Left renal pelvis (tissue), 4 donors: ENCODE measurements around the gene ASS1. TPM values are rescaled to one million over a fixed set of nuclear protein-coding genes. Genes with fewer than 3 reads are reported as not detected.

ENCODE experiments used
- DNase-seq, 4 donors: peaks; one replicate each; pipeline ENCODE4 v3.0.0-alpha.2; 2013; ENCODE audit warnings: low read depth in 4 of 4, low spot score in 3 of 4
- polyA plus RNA-seq, 4 donors: library from polyadenylated mRNA; unstranded; fragments of 120-200 nt; gene quantifications; one replicate each; pipeline ENCODE4 v1.2.1, GENCODE V29; 2013; ENCODE audit not compliant: insufficient read length in 4 of 4

The ASS1 gene
- polyA plus RNA-seq, 4 donors: 115 to 322 (median 251) TPM

DNA sequence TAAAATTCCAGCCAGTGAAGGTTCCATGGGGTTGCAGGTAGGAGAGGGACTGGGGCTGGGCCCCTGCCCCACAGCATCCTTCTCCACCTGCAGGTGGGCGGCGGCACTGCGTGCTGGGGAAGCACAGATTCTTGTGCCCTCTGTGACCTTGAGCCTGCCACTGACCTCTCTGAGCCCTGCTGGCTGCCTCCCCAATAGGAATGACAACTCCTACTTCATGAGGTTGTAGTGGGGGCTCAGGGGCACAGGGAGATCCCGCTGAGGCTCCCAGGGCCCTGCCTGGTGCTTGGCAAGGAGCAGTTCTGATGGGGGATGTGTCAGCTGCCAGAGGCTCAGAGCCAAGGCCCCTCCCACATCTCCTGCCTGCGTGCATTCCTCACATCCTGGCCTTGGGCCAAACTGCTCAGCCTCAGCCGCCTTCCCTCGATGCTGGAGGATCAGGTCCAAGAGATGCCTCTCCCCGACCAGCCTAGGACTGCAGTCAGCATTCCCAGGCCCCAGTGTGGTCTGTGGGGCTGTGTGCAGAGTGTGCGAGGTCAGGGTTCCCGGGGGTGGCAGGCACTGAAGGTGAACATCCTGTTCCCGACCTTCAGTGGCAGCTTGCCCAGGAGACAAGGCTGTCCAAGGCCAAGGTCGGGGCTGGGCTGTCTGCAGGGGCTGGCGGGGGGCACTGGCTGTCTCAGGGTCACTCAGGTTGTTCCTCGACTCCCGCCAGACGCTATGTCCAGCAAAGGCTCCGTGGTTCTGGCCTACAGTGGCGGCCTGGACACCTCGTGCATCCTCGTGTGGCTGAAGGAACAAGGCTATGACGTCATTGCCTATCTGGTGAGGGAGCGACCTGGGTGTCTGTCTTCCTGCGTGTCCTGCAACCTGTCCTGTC is 7.0 kb downstream of the ASS1 start:
- DNase-seq: peak; percentile 81 to 89 (median 86)

- no peak for DNase-seq
Measured at GRCh38 chr9:130452835-130453234, 8.1 kb downstream of the ASS1 start.

- DNase-seq: no peak
Measured at GRCh38 chr9:130453487-130453886, 8.7 kb downstream of the ASS1 start.

DNA sequence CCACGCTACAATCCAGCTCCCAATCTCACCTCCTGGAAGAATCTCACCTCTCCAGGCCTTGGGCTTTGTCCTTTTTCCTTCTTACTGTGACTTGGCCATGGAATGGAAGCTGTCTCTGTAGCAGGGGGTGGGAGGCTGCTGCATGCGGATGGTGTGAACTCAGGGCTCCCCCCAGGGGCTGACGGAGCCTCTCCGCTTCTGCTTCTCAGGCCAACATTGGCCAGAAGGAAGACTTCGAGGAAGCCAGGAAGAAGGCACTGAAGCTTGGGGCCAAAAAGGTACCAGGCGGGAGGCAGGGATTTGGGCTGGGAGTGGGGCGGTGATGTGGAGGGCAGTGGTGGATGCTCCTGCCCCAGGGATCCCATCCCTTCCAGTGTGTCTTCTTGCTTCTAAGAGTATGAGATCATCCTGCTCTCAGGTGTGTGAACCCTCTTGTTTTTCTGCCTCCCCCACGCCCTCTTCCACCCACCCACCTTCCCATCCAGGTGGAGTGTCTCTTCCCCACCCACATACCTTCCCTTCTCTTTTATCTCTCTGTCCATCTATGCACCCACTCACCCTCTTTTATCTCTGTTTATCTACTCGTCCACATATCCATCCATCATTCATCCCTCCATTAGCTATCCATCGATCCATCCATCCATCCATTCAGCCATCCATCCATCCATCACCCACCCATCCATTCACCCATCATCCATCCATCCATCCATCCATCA is 9.5 kb downstream of the ASS1 start:
- DNase-seq: no peak

GRCh38 chr9:130454812-130455325 is 10.1 kb downstream of the ASS1 start:
- DNase-seq: no peak

- DNase-seq: no peak
Measured at GRCh38 chr9:130458027-130458803, 13.5 kb downstream of the ASS1 start.

- DNase-seq: no peak
Measured at GRCh38 chr9:130458804-130459067, 14.0 kb downstream of the ASS1 start.

DNA sequence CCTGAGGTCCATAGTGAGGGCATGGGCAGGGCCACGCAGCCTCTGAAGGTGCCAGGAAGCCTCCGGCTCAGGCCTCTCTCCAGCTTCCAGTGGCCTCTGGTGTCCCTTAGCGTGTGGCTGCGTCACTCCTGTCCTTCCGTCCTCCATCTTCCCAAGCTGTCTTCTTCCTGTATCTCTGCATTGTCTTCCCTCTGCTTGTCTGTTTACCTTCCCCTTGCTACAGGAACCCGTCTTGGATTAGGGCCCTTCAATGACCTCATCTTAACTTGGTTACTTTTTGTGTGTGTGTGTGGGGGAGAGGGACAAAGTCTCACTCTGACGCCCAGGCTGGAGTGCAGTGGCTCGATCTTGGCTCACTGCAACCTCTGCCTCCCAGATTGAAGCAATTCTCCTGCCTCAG is 14.4 kb downstream of the ASS1 start:
- DNase-seq: no peak

DNA sequence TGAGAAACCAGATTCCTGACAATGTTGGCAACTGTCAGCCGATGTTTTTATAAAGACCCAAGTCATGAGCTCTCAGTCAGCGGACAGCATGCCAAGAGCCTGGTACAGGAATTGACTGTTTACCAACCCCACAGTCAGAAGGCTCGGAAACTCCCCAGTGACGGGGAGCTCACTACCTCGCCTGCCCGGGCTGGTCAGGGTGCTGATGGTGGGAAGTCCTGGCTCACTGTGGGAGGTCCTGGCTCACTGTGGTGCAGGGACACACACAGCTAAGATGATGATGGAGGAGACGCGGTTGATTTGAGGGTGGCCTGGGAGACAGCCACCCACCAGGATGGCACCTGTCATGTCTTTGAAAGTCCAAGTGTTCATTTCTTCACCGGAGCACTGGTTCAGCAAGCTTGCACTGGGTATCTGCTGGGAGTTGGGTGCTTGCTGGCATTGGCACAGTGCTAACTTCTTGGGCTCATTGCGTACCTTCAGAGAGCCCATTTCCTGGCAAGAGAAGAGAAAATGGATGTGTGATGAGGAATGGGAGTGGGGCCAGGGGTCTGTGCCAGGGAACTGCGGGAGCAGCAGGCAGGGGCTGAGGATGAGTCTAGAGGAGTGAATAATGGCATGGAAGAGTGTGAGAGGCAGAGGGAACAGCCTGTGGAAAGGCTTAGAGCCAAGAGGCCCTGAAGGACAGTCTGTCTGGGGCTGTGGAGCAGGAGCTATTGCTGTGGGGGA is 15.3 kb downstream of the ASS1 start:
- no peak for DNase-seq

DNA sequence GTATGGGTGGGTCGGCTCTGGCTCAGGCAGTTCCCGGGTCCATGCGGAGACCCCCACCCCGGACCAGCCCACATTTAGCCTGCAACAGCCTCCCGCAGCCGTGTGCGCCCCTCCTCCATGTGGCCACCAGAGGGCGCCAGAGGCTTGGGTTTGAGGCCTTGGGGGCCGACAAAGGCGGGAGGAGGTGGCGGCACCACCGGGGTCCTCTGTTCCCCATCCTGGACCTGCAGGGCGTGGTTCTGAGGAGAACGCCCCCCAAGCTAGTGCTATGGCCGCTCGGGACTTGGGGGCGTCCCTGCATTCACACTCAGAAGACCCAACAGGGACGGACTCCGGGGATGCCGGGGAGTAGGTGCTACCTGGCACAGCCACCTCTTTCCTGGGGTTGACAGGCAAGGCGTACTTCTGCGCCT is 16.5 kb downstream of the ASS1 start:
- DNase-seq: no peak

DNA sequence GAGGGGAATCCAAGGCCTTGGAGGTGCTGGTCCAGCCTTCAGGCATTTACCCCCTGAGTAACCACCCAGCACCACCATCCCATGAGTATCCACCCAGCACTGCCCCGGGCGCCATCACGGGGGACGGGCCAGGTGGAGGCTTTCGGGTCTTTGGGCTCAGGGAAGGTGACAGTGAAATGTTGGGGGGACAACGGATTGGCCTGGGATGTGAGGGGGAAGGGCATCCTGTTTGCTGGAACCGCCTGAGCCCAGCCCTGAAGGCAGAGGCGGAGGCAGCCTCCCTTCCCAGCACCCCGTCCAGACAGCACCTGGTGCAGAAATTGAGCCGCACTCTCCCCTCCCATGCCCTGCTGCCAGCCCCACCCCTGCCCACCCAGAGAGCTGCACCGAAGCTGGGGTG is 17.0 kb downstream of the ASS1 start:
- DNase-seq: no peak

DNA sequence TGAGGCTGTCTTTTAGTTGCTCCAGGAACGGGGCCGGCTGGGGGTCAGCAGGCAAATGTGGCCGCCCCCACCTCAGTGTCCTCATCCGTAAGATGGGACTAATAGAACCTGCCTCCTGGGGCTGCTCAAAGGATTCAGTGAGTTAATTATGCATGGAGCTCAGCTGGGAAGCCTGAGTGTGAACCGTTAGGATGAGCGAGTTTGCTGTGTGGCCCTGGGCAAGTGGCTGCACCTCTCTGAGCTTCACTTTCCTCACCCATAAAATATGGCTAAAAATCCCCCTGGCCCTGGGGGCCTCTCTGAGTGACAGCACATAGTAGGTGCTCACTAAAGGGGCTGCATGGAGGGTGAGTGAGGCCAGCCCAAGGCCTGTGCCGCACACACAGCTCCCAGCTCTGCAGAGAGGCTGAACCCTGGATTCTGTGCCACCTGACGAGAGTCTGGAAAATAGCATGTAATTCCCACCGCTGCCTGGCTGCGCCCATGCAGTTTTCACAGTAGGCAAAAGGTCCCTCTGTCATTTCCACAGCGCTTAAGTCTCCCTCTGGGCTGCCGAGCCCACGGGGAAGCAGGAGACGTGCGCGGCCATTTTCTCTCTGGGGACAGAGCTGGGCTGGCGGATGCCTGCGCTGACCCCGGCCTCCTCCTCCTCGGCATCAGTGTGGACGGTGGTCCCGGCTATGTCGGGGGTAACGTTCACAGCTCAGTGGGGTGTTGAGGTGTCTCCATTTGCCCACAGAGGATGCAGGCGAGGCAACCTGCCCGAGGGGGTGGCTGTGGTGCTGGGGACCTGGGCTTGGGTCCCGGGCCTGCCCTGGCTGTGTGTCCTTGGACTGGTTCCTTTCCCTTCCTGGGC is 18.2 kb downstream of the ASS1 start:
- no peak for DNase-seq

GRCh38 chr9:130463763-130464745 is 19.3 kb downstream of the ASS1 start:
- DNase-seq: no peak

DNA sequence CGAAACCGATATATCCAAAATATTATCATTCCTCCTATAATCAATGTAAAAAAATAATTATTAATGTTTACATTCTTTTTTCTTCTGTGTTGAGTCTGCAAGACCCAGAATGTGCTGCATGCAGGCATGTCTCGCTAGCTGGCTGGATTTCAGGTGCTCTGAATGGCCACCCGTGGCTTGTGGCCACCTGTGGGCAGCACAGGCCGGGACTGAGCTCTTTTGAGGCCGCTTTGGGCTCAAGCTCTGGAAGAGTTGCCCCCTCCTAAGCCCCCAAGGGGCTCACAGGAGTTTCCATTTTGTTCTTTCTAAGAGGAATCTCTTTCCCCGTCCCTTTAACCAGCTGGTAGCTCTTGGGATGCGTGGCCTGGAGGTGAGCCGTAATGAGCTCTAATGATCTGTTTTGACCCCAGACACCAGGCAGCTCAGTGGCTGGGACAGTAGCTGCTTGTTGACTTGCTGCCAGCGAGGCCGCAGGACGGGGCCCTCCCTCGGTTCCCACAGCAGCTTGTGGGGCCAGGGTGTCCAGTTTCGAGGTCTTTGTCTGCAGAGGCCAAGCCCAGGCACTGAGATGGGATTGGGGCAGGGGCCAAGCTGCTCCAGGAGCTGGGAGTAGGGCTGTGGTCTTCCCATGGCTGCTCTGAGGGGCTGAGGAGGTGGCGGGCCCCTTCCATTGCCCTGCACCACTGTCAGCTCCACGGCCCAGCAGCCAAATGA is 20.8 kb downstream of the ASS1 start:
- no peak for DNase-seq

DNA sequence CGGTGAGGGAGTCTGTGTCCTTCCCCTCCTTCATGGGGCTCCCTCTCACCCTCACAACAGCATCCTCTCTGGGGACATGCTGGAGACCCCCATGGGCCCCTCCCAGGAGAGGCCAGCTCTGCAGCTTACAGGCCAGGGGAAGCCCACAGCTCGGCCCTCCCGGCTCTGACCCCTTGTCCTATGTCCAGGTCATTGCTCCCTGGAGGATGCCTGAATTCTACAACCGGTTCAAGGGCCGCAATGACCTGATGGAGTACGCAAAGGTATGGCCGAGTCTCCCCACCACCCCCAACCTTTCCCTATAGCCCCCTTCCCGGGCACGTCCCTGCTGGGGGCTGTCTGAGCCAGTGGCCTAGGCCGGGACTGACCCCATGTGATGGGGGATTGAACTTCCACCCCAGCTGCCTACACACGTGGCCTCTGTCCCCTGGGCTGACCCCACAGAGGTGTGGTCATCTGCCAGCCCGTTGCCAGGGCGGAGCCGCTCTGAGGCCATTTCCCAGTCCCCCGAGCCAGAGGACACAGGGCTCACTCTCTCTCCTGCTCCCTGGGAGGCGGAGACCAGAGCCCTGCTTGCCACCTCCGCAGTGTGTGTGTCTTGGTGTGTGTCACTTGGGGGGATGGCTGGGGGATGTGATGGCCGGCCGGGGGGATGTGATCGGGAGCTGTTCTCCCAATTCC is 21.9 kb downstream of the ASS1 start:
- DNase-seq: no peak

- no peak for DNase-seq
Measured at GRCh38 chr9:130467316-130467715, 22.6 kb downstream of the ASS1 start.

- DNase-seq: no peak
Measured at GRCh38 chr9:130468566-130468965, 23.8 kb downstream of the ASS1 start.
